Superior temporal gyrus (tissue), 1 donor: ENCODE data around the gene SLC24A3.

ENCODE experiments used
- DNase-seq: peaks from one replicate; pipeline ENCODE4 v3.0.0-alpha.2; 2016; ENCODE audit errors: extremely low spot score

The SLC24A3 gene

DNA sequence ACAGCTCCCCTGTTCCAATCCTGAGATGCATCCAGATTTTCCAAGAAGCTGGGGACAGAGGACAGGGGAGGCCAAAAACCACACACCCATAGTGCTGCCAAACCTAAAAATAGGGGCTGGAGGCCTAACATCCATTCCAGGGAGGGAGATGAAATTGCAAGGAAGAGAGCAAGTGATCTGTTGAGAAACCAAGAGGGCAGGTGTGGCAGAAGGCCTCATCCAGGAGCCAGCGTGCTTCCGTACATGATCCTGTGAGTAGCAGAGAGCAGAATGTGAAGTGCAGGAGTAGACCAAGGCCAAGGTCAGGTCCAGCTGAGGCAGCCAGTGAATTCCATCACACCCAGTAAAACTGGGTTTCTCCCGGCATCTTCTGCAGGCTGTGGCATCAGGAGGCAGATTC is 377.9 kb downstream of the SLC24A3 start:
- DNase-seq = no peak

DNA sequence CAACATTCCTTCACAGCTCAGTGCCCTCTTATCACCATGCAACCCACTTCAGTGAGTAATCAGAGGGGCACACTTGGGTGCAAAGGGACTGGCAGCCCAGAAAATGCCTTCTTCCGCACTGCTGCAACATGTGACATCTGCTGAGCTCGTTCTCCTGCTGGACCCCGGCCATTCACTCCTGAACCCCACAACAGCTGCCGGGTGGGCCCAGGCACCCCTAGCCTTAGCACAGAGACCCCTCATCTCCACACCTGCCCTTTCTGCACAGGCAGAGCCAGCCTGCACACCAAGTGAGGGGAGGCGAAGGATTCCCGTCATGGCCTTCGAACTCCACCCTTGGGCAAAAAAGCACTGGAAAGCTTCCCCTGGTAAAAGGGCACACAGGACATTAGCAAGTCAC is 381.3 kb downstream of the SLC24A3 start:
- DNase-seq = no peak

DNA sequence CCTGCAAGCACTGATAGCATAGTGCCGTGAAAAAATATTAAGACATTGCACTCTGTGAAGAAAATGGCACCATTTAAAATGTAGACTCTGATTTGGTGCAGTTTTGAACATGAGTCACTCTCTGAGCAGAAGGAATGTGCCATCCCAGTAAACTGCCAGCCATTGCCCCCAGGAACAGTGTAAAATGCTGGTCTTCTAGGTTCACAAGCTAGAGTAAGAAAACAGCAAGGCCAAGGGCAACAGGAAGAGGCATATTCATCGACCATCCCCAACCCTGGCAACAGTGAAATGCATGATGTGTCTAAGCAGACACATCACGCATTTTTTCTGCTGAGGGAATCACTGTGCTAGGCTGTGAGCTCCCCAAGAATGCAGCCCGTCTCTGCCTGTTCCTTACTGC is 382.5 kb downstream of the SLC24A3 start:
- no peak for DNase-seq

DNA sequence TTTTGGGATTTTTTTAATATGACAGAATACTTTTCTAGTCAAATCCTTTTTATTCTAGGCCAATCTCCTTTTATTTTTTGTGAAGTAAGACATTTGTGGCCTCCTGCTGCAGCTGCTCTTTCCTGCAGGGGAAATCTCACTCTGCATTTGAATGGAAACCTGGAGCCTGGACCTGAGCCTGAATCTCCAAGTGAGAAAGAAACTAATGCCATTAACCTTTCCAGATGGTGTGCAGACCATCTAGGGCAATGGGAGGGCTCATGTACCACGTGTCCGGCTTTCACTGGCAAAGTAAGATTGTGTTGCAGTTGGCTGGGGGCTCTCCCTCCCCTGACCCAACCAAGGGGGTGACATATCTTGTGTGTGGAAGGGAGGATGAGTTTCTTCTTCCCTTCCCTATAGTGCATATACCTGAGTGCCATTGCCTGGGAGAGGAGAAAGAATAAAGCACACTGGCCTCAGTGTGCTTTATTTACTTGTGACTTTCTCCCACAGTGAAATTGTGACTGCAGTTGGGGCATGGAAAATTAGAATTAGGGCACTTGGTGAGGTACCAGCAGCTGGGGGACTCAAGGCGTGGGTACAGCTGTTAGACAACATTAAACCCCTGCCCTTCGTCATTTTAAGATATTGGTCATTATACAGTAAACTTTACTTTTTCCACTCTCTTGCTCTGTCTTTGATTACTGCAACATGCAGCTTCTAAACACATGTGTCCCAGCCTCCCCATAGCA is 385.8 kb downstream of the SLC24A3 start:
- no peak for DNase-seq

DNA sequence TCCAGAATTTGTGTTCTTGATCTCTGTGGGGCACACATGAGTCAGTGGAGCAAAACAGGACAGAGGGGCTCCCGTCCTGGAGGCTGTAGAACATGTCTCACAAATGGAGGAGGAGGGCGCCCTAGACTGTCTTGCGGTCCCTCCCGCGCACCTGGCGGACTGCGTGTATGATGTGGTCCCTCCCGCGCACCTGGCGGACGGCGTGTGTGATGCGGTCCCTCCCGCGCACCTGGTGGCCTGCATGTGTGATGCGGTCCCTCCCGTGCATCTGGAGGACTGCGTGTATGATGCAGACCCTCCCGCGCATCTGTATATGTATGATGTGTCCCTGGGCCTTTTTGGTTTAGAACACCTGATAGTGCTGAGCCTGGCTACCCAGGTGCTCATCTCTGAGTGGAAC is 386.8 kb downstream of the SLC24A3 start:
- DNase-seq = no peak

DNA sequence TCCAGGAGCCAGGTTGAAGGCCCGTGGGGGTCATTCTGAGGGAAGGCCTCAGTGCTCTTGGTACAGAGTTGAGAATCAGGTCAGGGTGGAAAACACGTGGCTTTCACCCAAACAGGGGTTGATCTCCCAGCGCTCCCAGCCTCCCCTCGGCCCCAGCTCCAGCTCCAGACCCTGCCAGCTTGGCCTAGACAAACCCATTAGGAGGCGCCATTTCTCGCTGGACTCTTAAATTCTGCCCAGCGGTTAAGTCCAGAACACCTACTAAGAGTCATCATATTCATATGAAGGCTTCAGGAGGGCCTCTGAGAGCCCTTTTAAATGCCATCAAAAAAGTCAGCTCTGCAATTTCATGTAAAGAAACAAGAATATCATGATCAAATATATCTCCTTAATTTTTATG is 387.6 kb downstream of the SLC24A3 start:
- no peak for DNase-seq

DNA sequence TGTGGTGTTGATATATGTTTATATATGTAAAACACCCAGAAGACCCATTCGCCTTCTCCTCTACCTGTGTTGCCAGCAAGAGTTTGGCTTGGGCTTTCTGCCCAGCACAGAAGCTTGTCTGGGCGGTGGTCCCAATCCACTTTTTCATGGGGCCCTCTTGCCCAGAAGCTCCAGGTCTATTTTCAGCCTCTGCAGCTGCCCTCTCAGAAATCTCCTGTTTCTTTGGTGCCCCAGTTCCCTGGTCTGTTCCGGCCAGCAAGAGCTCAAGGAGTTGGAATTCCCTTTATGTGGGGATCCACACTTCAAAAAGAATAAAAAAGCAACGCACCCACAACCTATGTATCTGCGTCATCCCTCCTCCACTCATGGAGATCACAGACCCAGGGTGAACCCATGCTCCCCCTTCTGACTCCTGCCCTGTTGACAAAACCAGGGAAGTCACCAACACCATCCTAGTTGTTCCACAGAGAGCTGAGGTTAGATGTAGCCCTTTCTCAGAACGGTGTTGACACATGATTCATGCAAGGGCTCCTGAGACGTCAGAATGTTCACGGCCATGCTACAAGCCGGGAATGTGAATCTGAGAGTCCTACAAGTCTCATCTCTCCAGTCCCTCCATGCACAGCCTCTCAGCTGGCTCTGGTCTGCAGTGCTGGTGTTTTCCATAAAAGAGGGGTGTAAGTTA is 388.8 kb downstream of the SLC24A3 start:
- DNase-seq = no peak

DNA sequence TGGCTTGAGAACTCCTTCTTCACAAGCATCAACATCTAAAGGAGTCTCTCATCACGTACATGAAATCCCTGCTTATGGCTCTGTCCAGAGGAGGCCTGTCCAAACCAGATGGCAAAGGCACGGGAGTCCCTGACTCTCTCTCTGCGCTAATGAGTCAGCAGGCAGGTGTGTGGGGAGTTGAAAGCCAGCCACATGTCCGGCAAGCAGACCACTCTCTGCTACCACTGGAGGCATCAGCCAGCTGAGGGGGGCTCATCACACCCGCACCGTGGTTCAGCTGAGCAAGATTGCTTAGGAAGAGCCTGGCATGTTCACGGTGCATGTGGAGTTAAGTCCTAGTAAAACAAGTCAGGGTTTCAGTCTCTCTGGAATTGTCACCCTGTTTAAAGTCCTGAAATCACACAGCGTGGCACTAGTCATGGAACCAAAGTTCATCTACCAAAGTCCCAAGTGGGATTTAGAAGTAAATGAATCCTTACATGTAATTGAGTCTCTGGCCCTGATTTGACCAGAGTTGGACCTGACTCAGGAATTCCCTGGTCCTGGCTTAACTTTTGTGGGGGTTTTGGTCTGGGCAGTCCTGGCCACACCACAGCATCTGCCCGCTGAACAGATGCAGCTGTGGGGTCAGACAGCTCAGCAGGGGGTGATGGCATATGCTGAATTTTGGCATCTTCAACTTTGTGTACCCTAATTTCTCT is 390.4 kb downstream of the SLC24A3 start:
- no peak for DNase-seq

DNA sequence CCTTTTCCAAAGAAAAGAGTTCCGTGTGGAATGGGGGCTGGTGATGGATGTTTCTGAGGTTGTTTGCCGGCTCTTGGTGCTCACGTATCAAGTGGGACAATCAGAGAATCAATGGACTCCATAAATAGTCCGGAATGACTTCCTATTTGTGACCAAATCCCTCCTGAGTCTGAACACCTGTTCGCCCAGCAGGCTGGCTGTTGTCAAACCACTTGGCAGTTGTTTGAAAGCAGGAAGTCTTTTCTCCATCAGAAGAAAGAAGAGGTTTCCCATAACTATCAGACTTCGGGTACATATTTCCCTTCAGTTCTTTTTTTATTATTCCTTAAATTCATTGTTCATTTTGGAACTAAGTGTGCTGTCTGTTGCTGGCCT is 390.9 kb downstream of the SLC24A3 start:
- no peak for DNase-seq

DNA sequence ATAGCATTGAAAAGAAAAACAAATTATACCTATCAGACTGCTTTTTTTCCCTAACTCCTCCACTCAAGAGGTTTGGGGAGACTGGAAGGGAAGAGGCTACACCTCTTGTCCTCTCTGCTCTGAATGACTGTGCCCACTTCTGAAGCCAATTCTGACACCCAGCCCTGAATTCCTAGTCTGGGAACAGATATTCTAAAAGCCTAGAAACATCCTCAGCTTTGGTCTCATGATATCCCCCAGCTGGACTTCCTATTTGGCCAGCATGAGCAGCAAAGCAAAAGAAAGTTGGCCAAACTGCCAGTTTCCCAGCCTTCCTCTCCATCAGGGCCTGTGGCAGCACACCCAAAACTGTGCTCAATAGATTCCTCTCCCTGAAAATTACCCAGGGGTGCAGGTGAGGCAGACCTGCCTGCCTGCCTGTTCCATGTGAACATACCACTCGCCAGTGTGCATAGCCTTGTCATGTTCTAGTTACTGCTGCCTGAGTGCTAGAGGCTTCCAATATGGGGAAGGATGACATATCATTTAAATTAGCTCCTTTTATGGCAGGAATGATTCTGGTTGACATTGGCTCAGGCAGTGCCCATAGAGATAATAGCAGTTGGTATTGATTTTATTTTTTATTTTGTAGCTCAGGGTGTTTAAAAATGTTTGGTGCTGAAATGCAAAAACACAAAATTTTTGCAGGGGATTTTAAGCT is 393.5 kb downstream of the SLC24A3 start:
- DNase-seq = peak; percentile 12

DNA sequence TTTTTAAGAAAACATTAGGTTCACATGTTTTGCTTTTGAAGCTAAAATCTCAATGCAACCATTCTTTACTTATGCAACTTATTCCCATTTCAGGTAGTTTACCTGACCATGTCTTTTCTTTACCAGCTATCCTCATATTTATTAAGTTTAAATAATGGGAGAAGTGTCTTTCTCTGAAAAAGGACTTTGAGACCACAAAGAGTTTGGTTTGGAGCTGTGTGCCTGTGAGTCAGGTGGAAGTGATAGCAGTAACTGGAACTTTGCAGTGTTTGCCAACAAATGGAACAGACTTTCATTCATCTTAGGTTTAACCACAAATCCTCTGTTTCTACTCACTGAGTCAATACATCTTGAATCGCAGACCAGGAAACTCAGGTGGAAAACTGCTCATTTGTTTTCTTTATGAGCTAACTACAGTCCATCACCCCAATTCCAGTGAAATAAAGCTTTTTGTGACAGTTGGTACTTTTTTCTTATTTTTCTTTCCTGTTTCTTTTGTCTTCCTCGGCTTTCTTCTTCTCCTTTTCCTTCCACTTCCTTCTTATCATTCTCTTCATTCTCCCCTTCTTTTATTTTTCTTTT is 397.3 kb downstream of the SLC24A3 start:
- DNase-seq = no peak

DNA sequence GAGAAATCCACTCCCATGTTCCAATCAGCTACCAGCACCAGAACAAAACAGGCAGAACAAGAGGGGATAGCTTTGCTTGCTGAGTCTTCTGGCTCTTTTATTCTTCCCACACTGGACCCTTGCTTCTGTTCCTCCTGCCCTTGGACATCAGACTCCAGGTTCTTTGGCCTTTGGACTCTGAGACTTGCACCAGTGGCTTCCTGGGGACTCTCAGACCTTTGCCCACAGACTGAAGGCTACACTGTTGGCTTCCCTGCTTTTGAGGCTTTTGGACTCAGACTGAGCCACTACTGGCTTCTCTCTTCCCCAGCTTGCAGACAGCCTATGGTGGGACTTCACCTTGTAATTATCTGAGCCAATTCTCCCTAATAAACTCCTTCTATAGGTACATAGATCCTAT is 403.2 kb downstream of the SLC24A3 start:
- DNase-seq = no peak

DNA sequence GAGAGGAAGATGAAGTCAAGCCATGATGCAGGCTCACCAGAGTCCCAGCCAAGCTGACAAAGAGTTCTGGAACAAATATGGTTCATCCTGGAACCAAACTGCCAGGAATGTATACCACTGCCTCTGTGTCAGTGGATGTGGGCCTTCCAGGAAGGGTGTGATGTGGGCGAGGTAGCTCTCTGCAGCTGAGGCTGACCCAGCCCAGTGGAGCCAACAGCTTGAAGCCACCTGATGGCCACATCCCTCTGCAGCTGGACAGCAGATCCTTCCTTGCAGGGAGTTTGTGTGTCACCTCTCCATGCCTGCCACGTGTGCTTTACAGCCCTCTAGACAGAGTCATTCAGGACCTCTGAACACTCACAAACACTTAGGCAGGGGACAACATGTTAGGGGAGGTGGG is 403.6 kb downstream of the SLC24A3 start:
- DNase-seq = no peak

DNA sequence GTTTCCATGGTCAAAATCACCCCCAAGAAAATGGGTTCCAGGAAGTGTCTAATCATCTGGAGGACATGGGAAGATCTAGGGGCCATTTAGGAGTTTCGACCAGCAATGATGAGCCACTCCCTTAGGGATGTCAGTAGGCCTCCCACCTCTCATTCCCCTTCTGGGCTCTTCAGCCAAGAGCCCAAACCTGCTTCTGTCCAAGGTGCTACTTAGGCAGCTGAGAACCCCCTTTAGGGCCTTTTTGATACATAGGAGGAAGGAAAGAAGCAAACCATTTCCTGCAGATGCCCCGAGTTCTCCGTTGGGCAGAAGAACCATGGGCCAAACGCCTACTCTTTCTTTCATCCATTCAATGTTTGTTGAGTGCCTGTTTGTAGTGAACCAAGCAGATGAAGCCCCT is 404.2 kb downstream of the SLC24A3 start:
- no peak for DNase-seq

DNA sequence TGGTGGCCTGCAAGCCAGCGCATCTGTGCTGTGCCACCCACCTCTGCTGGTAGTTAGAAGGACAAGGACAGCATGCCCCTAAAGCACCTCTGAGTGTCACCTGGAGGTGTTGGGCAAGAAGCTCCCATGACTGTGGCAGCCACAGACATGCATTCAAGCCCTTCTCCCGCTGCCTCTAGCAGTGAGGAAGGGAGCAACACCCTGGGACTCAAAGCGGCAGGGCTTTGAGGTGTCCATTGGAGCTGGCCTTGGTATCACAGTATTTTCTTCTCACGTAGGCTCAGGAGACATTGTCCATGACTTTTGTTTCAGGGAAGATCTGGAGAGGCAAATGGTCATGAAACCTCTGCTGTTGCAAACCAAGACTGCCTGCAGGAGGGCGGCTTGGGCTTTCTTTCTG is 404.8 kb downstream of the SLC24A3 start:
- DNase-seq = no peak

DNA sequence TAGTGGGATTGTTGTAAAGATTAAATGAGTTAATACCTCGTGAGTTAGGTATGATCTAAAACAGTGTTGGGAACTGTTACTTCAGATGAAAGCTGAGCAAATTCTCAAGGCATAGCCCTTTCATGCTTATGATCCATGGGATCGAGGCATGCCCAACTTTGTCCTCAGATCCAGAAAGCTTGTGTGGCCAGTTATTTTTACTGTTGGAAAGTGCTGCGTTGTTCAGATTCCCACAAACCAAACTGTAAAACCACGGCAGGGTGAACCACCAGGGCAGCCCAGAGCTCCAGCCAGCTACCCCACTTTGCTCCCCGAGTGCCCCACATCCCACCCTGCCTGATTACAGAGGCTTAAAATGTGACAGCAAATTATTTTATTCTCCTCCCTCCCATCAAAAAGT is 406.3 kb downstream of the SLC24A3 start:
- no peak for DNase-seq

DNA sequence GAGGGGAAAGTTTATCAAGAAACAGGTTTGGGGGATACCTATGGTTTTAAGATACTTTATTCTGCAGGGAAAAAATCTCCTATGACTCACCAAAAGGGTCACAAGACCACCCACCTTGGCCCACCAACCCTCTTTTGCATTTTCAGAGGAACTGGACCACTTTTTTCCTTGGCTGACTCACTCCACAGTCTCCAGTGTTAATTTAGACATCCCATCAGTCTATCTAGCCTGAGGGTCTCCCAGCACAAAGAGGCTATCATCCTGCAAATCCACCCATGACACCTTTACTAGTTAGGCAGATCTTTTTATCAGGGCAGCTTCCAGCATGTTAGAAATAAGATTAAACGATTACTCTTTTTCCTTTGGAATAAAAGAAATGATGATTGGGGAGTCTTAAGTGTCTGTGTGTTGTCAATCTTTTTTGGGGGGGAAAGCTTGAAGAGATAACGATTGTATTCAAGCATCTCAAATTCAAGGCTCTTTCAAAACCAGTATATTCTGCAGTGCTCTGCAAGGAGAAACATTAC is 407.5 kb downstream of the SLC24A3 start:
- DNase-seq = no peak

DNA sequence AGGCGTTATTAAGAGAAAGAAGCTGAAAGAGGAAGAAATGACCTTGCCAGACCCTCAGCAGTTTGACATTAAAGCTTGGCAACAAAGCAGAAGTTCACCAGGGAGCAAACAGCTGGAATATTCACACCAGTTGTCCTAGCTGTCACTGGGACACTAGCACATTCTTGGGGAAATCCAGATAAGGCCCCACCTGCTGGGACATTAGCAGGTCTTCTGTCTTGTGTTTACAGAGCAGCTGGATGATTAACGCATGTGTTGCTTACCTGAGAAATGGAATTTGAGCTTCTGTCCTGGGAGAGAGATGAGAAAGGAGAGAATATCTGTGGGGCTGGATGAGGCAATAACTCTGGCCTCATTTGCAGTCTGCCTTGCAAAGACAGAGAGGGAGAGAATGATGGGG is 408.0 kb downstream of the SLC24A3 start:
- no peak for DNase-seq

DNA sequence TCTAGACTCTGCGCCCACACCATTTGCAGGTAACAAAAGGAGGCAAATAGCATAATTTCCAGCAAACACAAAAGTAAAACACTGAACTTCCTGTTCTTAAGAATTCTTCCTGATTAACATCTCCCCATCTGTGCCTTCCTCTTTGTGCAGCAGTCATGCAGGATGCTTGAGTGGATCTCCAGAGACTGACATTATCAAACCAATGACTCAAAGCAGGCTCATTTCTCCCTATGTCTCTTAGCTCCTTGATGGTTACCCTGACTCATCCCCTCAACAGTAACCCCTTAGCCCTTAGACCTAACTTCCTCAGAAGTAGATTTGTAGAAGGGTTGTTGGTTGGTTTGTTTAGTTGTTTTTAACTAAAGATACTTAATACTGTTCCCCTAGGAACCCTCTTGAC is 408.6 kb downstream of the SLC24A3 start:
- no peak for DNase-seq

DNA sequence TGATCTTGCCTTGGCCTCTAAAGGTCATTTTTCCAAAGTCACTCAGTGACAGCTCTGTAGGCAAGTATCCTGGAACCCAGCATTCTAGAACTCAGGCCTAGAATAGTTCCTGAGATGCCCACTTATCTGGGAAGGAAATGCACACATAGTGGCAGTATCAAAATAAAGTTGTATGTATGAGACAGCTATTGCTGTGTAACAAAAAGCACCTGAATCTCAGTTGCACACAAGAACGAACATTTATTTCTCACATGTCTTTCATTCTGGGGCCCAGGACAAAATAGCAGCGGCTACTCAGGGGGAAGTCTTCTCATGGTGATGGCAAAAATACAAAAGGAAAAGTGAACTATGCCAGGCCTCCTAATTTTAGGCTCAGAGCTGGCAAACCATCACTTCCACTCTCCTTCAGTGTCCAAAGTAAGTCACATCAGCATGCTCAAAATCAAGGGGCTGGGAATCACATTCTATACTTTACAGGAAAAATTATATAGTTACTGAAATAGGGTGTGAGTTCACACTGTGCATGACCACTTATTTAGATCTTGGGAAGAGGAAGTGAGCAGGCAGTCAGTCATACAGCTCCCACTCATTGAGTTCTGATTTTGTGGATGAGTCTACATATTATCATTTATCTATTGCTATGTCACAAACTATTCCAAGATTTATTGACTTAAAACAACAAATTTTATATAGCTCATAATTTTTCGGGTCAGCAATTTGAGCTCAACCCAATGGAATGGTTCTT is 412.0 kb downstream of the SLC24A3 start:
- DNase-seq = no peak

DNA sequence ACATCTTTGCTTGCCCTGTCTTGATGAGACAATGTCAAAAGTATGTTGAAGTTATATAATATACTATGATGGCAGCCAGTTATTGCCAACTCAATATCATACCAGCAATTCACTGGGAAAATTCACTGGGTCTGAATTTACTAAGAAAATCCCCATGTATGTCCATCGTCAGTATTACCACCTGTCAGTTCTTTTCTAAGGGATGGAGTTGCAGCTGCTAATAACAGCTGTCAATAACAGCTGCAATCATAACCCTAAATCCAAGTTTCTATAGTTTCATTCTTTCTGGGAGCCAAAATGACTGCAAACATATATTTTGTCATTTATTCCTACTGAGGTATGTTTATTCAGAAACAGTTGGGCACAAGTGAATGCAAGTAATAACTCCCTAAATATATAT is 413.0 kb downstream of the SLC24A3 start:
- no peak for DNase-seq
